ENCODE measurements around the gene SLC22A7.

GRCh38 chr6:43278524-43279078, 19.5 kb upstream of the SLC22A7 start:
- TF ChIP-seq CTCF (IDR thresholded peaks at IDR 0.05; ENCODE audit: low read length) (no peak), EZH2phosphoT487 (IDR thresholded peaks at IDR 0.05; ENCODE audit: low read length) (no peak)
